SKM-1 treated with dmso at 0.1 percent for 144 hours (cell line): ENCODE results near the gene KAT2B.
A peak's percentile ranks its signal among the peaks of the same experiment; 100 is the strongest.

Source experiments
- DNase-seq: peaks from one replicate; lab custom pipeline; 2025; ENCODE audit not compliant: unreplicated experiment; lab: John Stamatoyannopoulos, UW

Gene KAT2B

GRCh38 chr3:20141851-20142250 is 101.6 kb downstream of the KAT2B start:
- no peak for DNase-seq

GRCh38 chr3:20142517-20142916 is 102.3 kb downstream of the KAT2B start:
- DNase-seq = no peak

GRCh38 chr3:20143519-20143918 is 103.3 kb downstream of the KAT2B start:
- DNase-seq = no peak

GRCh38 chr3:20145874-20146273 is 105.6 kb downstream of the KAT2B start:
- DNase-seq = no peak

- no peak for DNase-seq
Measured at GRCh38 chr3:20146301-20146700, 106.1 kb downstream of the KAT2B start.

GRCh38 chr3:20147361-20147760 is 107.1 kb downstream of the KAT2B start:
- no peak for DNase-seq

GRCh38 chr3:20148466-20148865 is 108.2 kb downstream of the KAT2B start:
- DNase-seq = no peak

- no peak for DNase-seq
Measured at GRCh38 chr3:20154078-20154477, 113.8 kb downstream of the KAT2B start.

- DNase-seq = no peak
Measured at GRCh38 chr3:20154928-20155327, 114.7 kb downstream of the KAT2B start.

GRCh38 chr3:20160230-20160629 is 120.0 kb downstream of the KAT2B start:
- DNase-seq = no peak

- DNase-seq = no peak
Measured at GRCh38 chr3:20161714-20162113, 121.5 kb downstream of the KAT2B start.

GRCh38 chr3:20173844-20174410 is 133.7 kb downstream of the KAT2B start:
- DNase-seq = no peak

GRCh38 chr3:20181276-20181675 is 141.0 kb downstream of the KAT2B start:
- no peak for DNase-seq

GRCh38 chr3:20182206-20182605 is 142.0 kb downstream of the KAT2B start:
- DNase-seq = no peak

GRCh38 chr3:20185331-20185678 is 145.1 kb downstream of the KAT2B start:
- DNase-seq = peak; percentile 48

GRCh38 chr3:20185679-20186599 is 145.7 kb downstream of the KAT2B start, which contains the start of gene SGO1:
Gene SGO1, minus strand, starts transcription at chr3:20186206. Its CDS starts 2,179 bp downstream, at chr3:20184027.
- DNase-seq = peak; percentile 93

- no peak for DNase-seq
Measured at GRCh38 chr3:20186600-20187004, 146.4 kb downstream of the KAT2B start.

- no peak for DNase-seq
Measured at GRCh38 chr3:20190991-20191390, 150.7 kb downstream of the KAT2B start.

- no peak for DNase-seq
Measured at GRCh38 chr3:20194793-20195460, 154.7 kb downstream of the KAT2B start.

- no peak for DNase-seq
Measured at GRCh38 chr3:20197775-20198174, 157.5 kb downstream of the KAT2B start.

- DNase-seq = no peak
Measured at GRCh38 chr3:20201143-20201542, 160.9 kb downstream of the KAT2B start.
